ENCODE data around the gene KATNAL2.

The KATNAL2 gene

DNA sequence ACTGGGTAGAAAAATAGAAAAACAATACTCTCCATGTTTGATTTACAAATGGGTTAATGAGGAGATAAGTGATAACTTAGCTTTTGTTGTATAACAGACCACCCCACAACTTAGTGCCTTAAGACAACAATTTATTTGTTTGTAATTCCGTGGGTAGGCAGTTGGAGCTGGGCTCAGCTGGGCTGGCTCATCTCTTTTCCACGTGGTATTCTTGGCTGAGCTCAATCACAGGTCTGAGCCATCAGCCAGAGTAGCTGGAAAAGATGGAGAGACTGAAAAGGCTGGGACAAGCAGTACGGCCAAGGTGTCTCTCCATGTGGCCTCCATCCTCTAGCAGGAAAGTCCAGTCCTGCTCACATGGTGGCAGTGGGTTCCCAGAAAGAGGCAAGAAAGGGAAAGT, 150.2 kb downstream of the KATNAL2 start:
- Histone ChIP-seq H3K9ac (ENCODE audit: low read length) (no peak overlapping the region), H3K36me3 (ENCODE audit: control insufficient read depth, insufficient read depth, low read length) (no peaks in the 10 kb centered on the region), H3K4me1 (ENCODE audit: control insufficient read depth, insufficient read depth, low read length) (no peaks in the 10 kb centered on the region), H3K27ac (ENCODE audit: low read depth, low read length) (no peak overlapping the region), H3K27me3 (ENCODE audit: control insufficient read depth, insufficient read depth, low read length) (no peaks in the 10 kb centered on the region), H3K4me3 (ENCODE audit: low read length) (no peak overlapping the region)

DNA sequence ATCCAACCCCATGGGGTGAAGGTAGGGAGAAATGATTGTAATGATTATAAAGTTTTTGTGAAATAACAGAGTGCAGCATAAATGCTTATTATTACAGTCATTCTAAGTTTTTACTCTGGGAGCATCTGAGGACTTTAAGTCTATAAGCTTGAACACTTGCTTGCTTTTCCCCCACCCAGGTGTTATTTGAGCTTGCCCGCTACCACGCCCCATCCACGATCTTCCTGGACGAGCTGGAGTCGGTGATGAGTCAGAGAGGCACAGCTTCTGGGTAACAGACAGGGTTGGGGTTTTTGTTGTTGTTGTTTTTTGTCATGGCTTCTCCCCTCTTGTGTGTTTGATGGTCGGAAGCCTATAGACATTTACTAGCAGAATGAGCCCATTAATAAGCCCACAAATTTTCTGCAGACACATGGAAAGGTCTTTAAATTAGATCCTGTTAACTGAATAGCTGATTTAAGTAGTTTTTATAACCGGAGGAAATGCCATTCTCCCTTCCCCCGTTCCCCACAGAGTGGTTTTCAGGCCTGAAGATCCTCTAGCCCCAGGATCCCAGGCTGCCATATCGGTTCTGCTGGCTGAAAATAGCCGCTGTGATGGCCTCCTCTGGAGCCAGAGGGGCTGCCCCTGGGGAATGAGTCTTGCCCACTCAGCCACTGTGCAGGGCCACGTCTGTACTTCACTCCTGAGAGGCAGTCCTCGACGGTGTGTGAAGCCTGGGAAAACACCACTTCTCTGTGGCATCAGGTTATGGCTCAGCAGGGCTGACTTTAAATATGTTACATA, 157.9 kb downstream of the KATNAL2 start:
- Histone ChIP-seq H3K9ac (ENCODE audit: low read length) (no peak overlapping the region), H3K27ac (ENCODE audit: low read depth, low read length) (no peak overlapping the region), H3K4me3 (ENCODE audit: low read length) (no peak overlapping the region), H3K36me3 (ENCODE audit: control insufficient read depth, insufficient read depth, low read length) (no peaks in the 10 kb centered on the region), H3K27me3 (ENCODE audit: control insufficient read depth, insufficient read depth, low read length) (no peaks in the 10 kb centered on the region), H3K4me1 (ENCODE audit: control insufficient read depth, insufficient read depth, low read length) (no peaks in the 10 kb centered on the region)

DNA sequence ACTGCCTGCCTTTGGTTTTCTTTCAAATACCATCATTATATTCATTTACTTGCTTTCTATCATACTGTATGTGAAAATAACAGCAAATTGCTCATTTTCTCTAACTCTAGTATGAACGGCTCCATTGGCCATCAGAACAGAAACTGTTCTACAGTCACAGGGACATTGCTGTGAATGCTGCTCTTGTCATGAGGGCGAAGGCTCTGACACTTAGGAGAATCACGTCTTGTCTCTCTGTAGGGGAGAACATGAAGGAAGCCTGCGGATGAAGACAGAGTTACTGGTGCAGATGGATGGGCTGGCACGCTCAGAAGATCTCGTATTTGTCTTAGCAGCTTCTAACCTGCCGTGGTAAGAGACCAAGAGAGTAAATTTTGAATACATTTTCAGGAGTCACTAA, 159.7 kb downstream of the KATNAL2 start:
- Histone ChIP-seq H3K4me3 (ENCODE audit: low read length) (no peak overlapping the region), H3K4me1 (ENCODE audit: control insufficient read depth, insufficient read depth, low read length) (no peaks in the 10 kb centered on the region), H3K36me3 (ENCODE audit: control insufficient read depth, insufficient read depth, low read length) (no peaks in the 10 kb centered on the region), H3K9ac (ENCODE audit: low read length) (no peak overlapping the region), H3K27ac (ENCODE audit: low read depth, low read length) (no peak overlapping the region), H3K27me3 (ENCODE audit: control insufficient read depth, insufficient read depth, low read length) (no peaks in the 10 kb centered on the region)

DNA sequence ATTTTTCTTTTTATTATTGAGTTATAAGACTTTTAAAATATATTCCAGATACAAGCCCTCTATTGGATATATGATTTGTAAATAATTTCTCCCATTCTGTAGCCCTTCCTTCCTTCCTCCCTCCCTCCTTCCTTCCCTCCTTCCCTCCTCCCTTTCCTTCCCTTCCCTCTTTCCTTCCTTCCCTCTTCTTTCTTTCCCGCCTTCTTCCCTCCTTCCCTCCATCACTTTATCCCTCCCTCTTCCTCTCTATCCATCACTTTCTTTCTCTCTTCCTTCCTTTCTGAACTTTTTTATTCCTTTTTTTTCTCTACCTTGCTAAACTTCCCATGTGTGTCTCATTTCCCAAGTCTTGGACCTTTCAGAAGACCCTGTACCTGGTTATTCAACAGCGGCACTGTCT, 163.5 kb downstream of the KATNAL2 start:
- no peak overlapping the region for H3K4me3 ChIP-seq (ENCODE audit: low read length)
- H3K36me3 ChIP-seq (ENCODE audit: control insufficient read depth, insufficient read depth, low read length), result no peaks in the 10 kb centered on the region
- H3K4me1 ChIP-seq (ENCODE audit: control insufficient read depth, insufficient read depth, low read length), result no peaks in the 10 kb centered on the region
- no peak overlapping the region for H3K9ac ChIP-seq (ENCODE audit: low read length)
- H3K27ac ChIP-seq (ENCODE audit: low read depth, low read length), result no peak overlapping the region
- H3K27me3 ChIP-seq (ENCODE audit: control insufficient read depth, insufficient read depth, low read length), result no peaks in the 10 kb centered on the region

DNA sequence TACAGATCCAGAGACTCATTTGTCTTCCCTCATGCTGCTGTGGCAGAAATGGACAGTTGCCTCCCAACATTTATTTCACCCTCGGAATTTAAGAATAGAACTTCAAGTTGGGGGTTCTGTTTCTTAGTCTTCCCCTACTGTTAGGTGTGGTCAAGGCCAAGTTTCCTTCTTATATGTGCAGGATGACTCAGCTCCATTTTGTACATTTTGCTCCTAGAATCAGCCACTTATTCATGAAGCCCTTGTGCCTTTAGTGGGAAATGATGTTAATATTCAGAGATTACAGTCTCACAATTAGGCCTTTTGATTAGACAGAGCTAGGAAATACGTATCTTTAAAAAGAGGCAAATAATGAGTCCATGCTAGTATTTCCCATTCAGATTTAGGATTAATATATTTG, 164.2 kb downstream of the KATNAL2 start:
- no peak overlapping the region for H3K9ac ChIP-seq (ENCODE audit: low read length)
- H3K4me1 ChIP-seq (ENCODE audit: control insufficient read depth, insufficient read depth, low read length), result no peaks in the 10 kb centered on the region
- H3K27ac ChIP-seq (ENCODE audit: low read depth, low read length), result no peak overlapping the region
- H3K4me3 ChIP-seq (ENCODE audit: low read length), result no peak overlapping the region
- H3K36me3 ChIP-seq (ENCODE audit: control insufficient read depth, insufficient read depth, low read length), result no peaks in the 10 kb centered on the region
- no peaks in the 10 kb centered on the region for H3K27me3 ChIP-seq (ENCODE audit: control insufficient read depth, insufficient read depth, low read length)

DNA sequence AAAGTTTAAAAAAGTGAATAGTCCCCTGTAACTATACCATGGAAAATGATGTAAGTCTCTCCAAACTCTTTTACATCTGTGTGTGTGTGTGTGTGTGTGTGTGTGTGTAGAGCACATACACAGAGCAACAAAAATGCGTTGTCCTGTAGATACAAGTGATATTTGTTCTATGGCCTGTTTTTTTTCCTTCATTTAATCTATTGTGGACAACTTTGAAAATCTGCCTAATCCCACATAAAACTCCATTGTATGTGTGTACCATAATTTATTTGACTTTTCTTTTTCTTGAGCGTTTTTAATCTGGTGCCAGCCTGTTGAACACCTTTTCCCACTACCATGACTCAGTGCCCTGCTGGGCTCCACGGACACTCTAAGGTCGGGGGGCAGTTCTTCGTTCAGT, 170.3 kb downstream of the KATNAL2 start:
- no peaks in the 10 kb centered on the region for H3K4me1 ChIP-seq (ENCODE audit: control insufficient read depth, insufficient read depth, low read length)
- no peak overlapping the region for H3K4me3 ChIP-seq (ENCODE audit: low read length)
- no peak overlapping the region for H3K27ac ChIP-seq (ENCODE audit: low read depth, low read length)

DNA sequence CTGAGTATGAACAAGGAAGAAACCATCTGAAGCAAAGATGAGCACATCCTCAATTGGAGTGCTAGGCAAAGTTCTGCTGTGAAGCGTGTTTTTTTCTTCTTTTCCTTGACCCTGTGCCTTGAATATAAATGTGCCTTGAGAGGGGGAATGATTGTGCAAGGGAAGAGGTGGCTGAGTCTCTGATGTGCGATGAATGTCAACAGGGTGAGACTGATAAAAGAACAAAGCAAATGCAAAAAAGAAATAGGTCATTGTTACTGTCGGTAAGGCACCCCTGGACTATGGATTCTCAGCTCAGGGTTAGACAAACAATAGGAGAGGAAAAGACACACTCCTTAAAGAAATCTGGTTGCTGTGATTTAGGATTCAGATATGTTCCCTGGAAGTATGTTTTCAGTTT, 178.4 kb downstream of the KATNAL2 start:
- Histone ChIP-seq H3K4me3 (ENCODE audit: low read length) (no peak overlapping the region), H3K27ac (ENCODE audit: low read depth, low read length) (no peak overlapping the region), H3K4me1 (ENCODE audit: control insufficient read depth, insufficient read depth, low read length) (no peaks in the 10 kb centered on the region), H3K36me3 (ENCODE audit: control insufficient read depth, insufficient read depth, low read length) (no peaks in the 10 kb centered on the region), H3K9ac (ENCODE audit: low read length) (no peak overlapping the region), H3K27me3 (ENCODE audit: control insufficient read depth, insufficient read depth, low read length) (no peaks in the 10 kb centered on the region)

More for the DNA sequence above, 170.3 kb downstream of the KATNAL2 start:
- Histone ChIP-seq H3K9ac (ENCODE audit: low read length) (no peak overlapping the region), H3K36me3 (ENCODE audit: control insufficient read depth, insufficient read depth, low read length) (no peaks in the 10 kb centered on the region), H3K27me3 (ENCODE audit: control insufficient read depth, insufficient read depth, low read length) (no peaks in the 10 kb centered on the region)

DNA sequence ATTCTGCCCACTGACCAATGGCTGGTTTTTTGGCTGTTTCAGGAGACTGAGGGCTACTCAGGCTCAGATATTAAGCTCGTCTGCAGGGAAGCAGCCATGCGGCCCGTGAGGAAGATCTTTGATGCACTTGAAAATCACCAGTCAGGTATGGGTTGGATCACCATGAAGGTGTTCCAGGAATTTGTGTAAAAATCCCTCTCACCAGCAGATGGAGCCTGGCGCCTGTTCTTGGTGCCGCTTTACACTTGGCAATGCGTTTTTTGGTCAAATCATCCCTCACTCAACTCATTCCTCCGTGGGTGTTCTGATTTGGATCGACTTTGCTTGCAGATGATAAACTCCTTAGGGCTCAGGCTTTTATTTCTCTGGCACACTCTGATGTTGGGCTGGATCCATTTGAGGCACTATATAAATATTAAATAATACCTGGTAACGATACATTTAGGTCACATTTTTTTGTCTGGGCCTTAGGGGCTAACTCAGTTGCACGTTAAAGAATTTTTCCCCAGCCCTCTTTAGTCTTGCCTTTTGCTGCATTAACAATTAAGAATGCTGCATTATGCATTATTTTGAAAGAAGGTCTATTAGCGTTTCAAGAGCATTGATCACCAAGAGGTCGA, 182.9 kb downstream of the KATNAL2 start:
- Histone ChIP-seq H3K4me3 (ENCODE audit: low read length) (no peak overlapping the region), H3K9ac (ENCODE audit: low read length) (no peak overlapping the region), H3K4me1 (ENCODE audit: control insufficient read depth, insufficient read depth, low read length) (no peaks in the 10 kb centered on the region), H3K36me3 (ENCODE audit: control insufficient read depth, insufficient read depth, low read length) (no peaks in the 10 kb centered on the region), H3K27me3 (ENCODE audit: control insufficient read depth, insufficient read depth, low read length) (no peaks in the 10 kb centered on the region), H3K27ac (ENCODE audit: low read depth, low read length) (no peak overlapping the region)

DNA sequence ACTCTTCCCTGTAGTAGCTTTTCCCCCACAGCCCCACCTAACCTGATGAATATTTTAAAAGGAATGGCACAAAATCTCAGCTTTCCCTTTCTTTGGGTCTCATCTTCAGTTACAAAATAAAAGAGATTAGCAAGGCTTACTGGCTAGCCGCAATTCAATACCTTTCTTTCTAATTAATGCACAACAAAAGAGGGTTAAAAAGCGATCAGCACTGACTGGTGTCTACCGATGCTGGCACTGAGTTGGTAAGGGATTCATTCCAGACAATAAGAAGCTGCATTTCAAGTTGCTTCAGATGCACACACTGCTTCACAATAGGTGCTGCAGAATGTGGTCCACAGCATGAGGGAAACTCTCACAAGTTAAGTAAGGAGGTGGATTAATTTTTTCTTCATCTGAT, 191.0 kb downstream of the KATNAL2 start:
- H3K36me3 ChIP-seq (ENCODE audit: control insufficient read depth, insufficient read depth, low read length), result peaks cover 6% of the 10 kb centered on the region
- H3K27me3 ChIP-seq (ENCODE audit: control insufficient read depth, insufficient read depth, low read length), result no peaks in the 10 kb centered on the region

DNA sequence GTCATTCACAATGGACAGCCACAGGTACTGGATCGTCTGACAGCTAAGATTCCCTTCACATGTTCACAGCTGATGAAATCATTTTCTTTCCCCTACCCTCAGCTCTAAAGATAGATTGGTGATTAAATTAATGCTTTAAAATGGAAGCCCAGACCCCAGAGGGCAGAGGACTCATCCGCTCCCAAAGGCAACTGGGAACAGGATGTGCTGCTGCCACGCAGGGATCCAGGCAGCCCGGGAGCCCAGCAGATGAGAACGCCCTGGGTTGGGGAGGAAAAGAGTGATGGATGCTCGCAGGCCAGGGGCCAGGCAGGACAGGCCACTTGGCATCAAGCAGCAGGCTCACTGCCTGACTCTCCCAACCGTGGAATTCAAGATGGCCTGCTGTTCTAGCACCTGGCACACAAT, 191.6 kb downstream of the KATNAL2 start:
- Histone ChIP-seq H3K27me3 (ENCODE audit: control insufficient read depth, insufficient read depth, low read length) (no peaks in the 10 kb centered on the region), H3K4me3 (ENCODE audit: low read length) (no peak overlapping the region), H3K9ac (ENCODE audit: low read length) (no peak overlapping the region), H3K4me1 (ENCODE audit: control insufficient read depth, insufficient read depth, low read length) (no peaks in the 10 kb centered on the region), H3K27ac (ENCODE audit: low read depth, low read length) (no peak overlapping the region), H3K36me3 (ENCODE audit: control insufficient read depth, insufficient read depth, low read length) (peaks cover 6% of the 10 kb centered on the region)

More for the DNA sequence above, 191.0 kb downstream of the KATNAL2 start:
- Histone ChIP-seq H3K4me3 (ENCODE audit: low read length) (no peak overlapping the region), H3K27ac (ENCODE audit: low read depth, low read length) (no peak overlapping the region), H3K9ac (ENCODE audit: low read length) (no peak overlapping the region), H3K4me1 (ENCODE audit: control insufficient read depth, insufficient read depth, low read length) (no peaks in the 10 kb centered on the region)

DNA sequence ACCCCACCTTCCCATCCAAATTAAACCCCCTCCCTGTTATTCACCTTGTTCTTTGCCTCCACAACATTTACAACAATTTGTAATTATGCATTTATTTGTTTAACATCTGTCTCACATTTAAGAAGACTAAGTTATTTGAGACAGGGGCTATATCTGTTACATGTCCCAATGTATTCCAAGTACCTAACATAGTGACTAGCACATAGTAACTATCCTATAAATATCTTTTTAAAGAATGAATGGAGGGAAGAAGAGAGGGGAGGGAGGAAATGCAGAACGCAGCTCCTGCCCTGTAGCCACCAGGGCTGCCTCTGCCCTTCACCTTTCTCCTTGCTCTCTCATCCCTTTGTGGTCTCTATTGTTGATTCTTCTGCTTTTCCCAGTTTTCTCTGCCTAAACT, 192.3 kb downstream of the KATNAL2 start:
- H3K9ac ChIP-seq (ENCODE audit: low read length), result no peak overlapping the region
- no peak overlapping the region for H3K4me3 ChIP-seq (ENCODE audit: low read length)
- H3K27ac ChIP-seq (ENCODE audit: low read depth, low read length), result no peak overlapping the region
- H3K4me1 ChIP-seq (ENCODE audit: control insufficient read depth, insufficient read depth, low read length), result no peaks in the 10 kb centered on the region
- H3K27me3 ChIP-seq (ENCODE audit: control insufficient read depth, insufficient read depth, low read length), result no peaks in the 10 kb centered on the region
- peaks cover 6% of the 10 kb centered on the region for H3K36me3 ChIP-seq (ENCODE audit: control insufficient read depth, insufficient read depth, low read length)

DNA sequence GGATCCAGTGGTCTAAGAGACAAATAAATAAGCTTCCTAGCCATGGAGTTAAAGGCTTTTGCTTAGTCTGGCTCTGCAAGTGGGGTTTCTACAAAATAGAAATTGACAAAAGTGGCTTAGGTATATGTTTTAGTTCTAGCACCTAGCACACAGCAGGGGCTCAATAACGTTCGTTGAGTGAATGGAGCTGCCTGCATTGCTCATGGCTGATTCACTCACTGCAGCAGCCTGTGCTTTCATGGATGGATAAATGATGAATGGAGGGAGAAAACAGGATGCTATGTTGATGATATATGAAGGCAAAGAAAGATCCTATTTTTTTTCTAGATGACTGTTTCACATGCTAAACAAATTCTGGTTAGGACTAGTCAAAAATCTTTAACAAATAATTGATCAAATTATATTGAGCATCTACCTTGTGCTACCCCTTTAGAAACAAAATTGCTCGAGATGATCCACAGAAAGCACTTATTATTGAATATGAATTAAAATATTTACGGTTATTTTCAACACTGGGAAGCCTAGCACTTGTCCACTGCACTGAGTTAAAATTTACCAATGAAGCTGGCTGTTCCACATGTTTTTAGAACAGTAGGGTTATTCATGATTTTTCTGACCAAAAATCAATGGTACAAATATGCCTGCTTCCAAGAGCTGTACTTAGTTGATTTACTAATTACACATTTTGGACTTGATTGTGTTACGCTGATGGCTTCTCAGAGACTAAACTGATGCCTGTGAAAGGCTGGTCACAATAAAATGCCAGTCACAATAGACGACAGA, 193.3 kb downstream of the KATNAL2 start:
- Histone ChIP-seq H3K4me1 (ENCODE audit: control insufficient read depth, insufficient read depth, low read length) (no peaks in the 10 kb centered on the region), H3K27me3 (ENCODE audit: control insufficient read depth, insufficient read depth, low read length) (no peaks in the 10 kb centered on the region), H3K36me3 (ENCODE audit: control insufficient read depth, insufficient read depth, low read length) (peaks cover 9% of the 10 kb centered on the region), H3K27ac (ENCODE audit: low read depth, low read length) (no peak overlapping the region), H3K9ac (ENCODE audit: low read length) (no peak overlapping the region), H3K4me3 (ENCODE audit: low read length) (no peak overlapping the region)

All from rectal smooth muscle tissue (tissue), 1 donor.